GM10847 (cell line): Measurements from ENCODE around the gene PTX4.

Source experiments
- POLR2A ChIP-seq: IDR thresholded peaks from 2 replicates; pipeline ENCODE4 v1.6.1; 2011; ENCODE audit not compliant: insufficient read length; ENCODE audit errors: extremely low read depth

PTX4 gene

DNA sequence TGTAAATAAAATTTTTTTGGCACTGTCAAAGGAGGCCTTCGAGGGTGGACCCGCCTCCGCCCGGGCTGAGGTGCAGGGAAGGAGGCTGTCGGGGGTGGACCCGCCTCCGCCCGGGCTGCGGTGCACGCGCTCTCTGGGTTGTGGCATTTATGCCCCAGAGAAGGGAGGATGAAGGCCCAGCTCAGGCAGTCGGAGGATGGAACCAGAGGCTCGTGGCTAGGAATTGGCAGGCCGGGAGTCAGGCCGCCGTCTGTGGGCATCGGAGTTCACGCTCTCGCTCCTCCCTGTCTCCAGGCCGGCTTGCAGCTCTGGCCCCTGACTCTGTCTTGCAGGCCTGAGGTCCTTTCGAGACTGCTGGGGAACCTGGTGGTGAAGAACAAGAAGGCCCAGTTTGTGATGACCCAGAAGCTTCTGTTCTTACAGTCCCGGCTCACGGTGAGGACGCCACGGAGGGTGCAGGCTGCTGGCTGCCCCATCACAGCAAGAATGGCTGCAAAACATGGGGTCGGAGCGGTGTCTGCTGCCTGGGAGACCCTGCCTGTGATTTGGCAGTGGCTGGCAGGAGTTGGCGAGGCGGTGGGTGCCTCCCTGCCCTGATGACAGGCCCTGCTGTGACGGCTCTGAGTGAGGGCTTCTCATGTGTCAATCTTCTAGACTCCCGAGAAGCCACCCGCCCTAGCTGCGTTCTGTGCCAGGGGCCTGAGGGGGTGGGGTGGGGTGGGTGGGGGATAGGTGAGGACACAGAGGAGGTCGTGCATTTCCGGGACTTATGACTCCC, 10.3 kb upstream of the PTX4 start:
- TF ChIP-seq POLR2A: no peak

DNA sequence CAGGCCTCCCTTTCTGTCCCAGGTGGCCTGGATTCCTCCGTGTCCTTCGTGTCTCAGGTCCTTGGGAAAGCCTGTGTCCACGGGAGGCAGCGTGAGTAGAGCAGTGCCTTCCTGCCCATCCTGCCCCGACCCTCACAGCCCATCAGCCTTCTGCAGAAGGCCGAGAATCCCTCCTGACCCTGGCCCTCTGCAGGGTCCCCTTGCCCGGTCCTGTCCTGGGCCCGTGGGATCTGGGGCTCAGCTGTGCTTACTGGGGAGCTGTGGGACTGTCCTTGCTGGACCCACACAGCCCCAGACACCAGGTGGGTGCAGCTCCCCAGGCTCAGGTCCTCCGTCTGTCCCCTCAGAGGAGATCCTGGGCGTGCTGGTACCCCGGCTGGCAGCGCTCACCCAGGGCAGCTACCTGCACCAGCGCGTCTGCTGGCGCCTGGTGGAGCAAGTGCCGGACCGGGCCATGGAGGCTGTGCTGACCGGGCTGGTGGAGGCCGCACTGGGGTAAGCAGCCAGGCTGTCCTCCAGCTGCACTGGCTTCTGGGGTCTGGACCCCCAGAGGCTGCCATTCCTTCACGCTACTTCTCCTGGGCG, 8.4 kb upstream of the PTX4 start:
- no peak for TF ChIP-seq POLR2A

DNA sequence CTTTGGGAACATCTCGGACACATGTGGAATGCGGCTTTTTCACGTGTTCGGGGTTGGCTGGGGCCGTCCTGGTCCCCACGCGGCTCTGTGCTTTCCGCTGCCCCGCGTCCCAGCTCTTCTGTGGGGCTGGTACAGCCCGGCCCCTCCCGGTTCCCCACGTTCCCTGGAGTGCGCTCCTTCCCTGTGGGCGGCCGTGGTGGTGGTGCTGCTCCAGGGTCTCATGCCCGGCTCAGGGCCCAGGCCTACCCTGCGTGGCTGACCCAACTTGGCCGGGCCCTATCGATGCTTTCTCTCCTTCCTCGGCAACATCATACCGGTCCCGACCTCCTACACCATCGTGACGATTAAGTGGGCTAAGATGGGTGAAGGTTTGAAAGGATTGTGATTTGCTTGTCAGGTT, 7.7 kb upstream of the PTX4 start:
- TF ChIP-seq POLR2A: no peak

DNA sequence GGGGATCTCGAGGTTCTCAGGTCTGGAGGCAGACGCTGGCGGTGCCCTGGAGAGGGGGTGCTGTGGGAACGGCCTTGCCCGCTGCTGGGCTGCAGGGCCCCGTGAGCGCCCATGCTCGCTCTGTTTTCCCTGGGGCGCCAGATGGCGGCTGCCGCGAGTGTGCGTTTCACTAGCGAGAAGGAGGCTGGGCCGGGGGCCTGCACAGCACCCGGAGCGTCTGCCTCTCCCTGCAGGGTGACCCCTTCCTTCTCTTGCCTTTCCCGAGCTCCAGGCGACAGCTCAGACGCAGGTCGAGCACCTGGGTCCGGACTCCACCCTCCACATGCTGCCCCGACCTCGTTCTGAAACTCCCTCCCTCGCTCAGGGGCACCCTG, 7.1 kb upstream of the PTX4 start:
- TF ChIP-seq POLR2A: no peak

DNA sequence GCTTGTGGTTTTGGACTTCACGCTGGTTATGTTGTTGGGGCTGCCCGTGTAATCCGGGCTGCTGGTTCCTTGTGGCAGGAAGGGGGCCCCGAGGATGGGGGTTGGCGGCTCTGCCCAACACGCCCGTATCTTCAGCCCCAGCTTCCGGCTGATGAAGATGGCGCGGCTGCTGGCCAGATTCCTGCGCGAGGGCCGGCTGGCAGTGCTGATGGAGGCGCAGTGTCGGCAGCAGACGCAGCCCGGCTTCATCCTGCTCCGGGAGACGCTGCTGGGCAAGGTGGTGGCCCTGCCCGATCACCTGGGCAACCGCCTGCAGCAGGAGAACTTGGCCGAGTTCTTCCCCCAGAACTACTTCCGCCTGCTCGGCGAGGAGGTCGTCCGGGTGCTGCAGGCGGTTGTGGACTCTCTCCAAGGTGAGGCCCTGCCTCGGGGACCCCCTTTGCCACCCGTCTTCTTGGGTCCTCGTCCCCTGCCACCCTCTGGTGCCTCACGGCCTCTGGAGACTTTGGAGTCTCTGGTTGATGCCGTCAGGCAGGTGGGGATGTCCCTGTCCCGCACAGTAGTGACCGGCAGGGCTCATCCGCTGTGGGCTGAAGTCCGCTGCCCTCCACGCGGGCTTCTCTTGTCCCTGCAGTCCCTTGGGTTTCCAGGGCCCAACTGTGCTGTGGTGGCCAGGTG, 6.6 kb upstream of the PTX4 start:
- no peak for TF ChIP-seq POLR2A

DNA sequence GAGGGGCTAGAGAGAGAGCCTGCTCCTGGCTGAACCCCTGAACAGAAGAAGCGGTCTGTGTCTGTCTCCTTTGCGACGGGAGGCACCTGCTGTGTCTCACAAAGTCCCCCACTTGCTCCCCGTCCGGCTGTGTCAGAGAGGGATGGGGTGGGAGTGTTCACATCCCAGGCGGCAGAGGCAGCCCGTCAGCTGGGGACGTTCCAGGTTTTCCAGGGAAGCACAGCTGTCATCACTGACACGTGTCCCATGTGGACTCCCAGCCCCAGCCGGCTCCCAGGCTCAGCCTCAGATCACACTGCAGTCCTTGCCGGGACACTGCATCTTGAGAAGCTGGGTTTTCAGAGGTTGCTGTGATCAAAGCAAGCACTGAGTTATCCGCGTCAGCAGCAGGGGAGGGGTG, 6.0 kb upstream of the PTX4 start:
- no peak for TF ChIP-seq POLR2A

DNA sequence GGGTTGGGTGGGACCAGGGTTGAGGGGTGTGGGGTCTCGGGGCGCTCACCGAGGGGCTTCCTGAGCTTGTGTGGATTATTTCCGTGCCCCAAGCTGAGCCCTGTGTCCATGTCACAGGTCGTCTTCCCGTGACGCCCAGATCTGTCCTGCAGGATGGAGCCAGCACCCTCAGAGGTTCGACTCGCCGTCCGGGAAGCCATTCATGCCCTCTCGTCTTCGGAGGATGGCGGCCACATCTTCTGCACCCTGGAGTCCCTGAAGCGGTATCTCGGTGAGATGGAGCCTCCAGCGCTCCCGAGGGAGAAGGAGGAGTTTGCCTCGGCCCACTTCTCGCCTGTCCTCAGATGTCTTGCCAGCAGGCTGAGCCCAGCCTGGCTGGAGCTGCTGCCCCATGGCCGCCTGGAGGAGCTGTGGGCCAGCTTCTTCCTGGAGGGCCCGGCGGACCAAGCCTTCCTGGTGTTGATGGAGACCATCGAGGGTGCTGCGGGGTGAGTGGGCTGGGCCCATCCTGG, 5.4 kb upstream of the PTX4 start:
- no peak for TF ChIP-seq POLR2A

DNA sequence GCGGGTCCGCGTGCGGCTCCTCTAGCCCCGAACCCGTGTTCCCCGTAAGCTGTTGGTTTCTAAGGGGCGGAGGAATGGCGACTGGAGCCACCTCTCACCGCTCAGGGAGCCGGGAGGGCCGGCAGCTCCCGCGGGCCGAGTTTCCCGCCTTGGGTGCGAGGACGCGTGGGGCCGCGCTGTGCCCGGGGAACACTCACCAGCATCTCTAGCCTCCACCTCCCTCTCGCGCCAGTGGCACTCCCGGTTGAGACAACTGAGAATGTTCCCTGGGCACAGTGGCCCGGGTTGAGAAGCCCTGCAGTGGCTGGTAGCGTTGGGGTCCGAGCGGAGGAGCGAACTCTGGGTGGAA, 5.0 kb upstream of the PTX4 start:
- TF ChIP-seq POLR2A: no peak

DNA sequence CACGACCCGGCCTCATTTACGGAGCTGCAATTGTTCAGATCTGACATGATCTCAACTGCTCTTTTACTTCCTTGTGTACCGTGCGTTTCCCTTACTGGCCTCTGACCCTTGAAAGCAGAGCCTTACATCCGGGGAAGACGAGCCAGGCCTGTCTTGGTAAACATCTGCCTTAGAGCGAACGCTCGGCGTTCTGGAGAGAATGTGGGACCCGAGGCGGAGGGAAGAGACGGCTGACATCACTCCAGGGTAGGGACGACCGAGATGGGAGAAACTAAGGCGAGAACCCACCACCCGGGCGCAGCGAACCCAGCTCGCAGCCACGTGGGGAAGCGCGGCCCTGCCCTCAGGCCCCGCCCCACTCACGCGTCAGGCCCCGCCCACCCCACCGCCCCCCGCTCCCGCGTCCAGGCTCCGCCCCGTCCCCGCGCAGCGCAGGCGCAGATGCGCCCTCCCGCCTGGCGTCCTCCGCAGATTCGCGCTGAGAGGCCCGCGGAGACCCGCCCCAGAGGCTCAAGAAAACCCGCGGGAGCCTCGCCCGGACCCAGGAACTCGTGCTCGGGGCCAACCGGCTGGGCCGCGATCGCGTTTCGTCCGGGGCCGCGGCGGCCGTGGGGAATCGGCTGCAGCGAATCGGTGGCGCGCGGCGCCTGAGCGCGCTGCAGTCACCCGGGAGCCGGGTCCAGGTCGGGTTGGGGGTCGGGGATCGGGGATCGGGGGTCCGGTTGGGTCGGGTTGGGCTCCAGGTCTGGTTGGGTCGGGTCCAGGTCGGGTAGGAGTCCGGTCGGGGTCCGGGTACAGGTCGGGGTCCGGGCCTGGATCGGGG, 4.4 kb upstream of the PTX4 start, which contains the start of gene TELO2:
Gene TELO2, plus strand, starts transcription at position 438 of the 823 bp plus-strand sequence. CDS start 922 bp downstream, outside the sequence.
- no peak for TF ChIP-seq POLR2A

DNA sequence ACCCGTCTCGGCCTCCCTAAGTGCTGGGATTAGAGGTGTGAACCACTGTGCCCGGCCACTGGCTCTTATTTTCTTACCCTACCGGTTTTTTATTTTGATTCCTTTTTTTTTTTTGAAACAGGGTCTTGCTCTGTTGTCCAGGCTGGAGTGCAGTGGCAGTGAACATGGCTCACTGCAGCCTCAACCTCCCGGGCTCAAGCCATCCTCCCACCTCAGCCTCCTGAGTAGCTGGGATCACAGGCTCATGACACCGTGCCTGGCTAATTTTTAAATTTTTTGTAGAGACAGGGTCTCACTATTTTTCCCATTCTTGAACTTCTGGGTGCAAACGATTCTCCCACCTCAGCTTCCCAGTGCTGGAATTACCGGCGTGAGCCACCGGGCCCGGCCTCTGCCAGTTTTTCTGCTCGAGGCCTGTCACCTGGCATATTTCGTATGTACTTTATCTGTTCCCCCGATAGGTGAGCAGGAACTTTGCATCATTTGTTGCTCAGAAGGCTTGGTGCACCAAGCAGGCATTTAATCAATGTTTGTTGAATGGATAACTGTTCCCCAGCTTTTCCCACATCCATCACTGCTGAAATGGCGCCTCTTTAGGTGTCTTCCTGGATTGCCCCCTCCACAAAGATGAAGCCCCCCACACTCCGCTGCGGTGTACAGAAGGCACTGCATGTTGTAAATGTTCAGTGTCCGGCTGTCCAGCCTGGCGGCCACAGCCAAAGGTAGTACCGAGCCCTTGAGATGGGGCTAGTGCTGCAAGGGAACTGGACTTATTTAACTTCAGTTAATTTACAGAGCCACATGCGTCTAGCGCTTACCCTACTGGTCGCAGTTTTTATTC, 3.6 kb upstream of the PTX4 start:
- no peak for TF ChIP-seq POLR2A

DNA sequence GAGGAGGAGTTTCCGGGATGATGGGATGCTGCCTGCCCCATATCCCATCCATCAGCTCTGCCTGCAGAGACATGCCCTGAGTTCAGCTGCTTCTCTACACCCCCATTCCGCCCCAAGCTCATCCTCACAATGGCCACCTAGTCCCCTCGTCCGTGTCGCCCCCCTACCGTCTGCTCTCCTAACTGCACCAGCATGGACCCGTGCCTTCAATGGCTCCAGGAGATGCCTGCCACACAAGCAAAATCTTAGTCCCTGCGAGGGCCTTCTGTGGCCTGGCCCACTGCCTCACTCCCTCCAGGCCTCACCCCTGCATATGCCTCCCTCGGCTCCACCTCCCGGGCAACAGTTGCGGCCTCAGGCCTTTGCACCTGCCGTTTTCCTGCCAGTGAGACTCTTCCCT, 2.6 kb upstream of the PTX4 start:
- no peak for TF ChIP-seq POLR2A

DNA sequence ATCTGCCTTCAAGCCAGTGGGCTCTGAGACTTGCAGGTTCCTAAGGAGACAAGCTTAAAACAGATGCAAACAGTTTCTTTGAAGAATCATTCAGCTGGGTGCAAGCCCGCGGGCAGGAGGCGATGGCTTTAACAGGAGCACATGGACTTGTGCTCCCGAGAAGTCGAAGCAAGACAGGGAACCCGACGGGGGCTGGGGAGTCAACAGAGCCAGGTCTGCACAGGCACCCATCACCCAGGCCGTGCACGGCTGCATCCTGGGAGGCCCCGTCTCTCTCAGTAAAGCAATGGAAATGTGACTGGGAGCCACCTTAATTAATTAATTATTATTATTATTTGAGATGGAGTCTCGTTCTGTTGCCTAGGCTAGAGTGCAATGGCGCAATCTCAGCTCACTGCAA, 333 bp upstream of the PTX4 start:
- TF ChIP-seq POLR2A: no peak

DNA sequence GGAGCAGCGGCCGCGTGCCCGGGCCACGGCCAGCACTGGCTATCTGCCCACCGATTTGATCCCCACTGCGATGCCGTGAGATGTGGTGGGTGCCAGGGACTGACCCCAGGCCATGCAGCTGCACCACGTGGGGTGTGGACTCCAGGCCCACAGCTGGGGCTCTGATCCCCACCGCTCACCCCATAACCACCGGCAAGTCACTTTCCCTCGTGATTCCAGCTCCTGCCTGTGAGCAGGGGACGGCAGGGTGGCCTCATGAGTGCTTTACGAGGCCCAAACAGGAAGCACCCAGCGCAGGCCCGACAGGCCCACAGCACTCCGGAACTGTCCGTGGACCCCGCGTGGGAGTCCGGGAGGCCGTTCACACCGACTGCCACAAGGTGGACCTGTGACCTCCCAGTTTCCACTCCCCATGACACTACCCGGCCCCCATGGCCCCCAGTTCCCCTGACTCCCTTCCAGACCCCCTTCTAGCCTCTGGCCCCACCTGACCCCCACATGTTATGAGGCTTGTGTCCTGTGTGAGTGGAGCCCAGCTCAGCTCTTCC, 616 bp downstream of the PTX4 start:
- TF ChIP-seq POLR2A: no peak

DNA sequence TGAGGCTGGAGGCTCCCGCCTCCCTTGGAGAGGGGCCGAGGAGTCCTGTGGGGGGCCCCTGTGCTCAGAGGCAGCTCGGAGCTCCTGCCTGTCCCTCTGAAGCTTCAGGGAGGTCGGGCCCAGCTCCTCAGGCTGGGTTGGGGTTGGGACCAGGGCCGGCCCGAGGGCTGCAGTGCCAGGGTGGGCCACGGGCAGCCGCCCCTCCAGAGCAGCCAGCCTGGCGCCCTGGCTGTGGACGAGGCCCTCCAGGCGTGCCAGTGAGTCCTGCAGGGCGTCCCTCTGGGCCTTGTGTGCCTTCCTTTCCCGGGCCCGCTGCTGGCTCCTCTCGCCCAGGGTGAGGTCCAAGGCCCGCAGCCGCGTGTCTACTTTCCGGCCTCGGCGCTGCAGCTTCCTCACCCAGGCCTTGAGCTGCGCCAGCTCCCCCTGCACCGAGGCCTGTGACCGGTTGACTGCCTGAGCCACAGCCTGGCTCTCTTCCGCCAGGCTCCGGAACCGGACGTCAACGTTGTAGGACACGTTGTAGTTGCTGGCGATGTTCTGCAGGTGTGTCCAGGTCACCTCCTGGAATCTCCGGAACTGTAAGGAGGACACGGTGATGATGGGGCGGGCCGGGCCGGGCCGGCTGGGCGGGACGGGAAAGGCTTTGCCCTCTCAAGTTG, 1.2 kb downstream of the PTX4 start:
- no peak for TF ChIP-seq POLR2A
